ENCODE measurements around the gene MYO7A. TPM values are rescaled to one million over a fixed set of nuclear protein-coding genes. Genes with fewer than 3 reads are reported as not detected.

Gene MYO7A
- total and polyA plus RNA-seq, 2 of the 4 experiments (the other 2 are of a cell fraction): 0.02 TPM; not detected in 1

DNA sequence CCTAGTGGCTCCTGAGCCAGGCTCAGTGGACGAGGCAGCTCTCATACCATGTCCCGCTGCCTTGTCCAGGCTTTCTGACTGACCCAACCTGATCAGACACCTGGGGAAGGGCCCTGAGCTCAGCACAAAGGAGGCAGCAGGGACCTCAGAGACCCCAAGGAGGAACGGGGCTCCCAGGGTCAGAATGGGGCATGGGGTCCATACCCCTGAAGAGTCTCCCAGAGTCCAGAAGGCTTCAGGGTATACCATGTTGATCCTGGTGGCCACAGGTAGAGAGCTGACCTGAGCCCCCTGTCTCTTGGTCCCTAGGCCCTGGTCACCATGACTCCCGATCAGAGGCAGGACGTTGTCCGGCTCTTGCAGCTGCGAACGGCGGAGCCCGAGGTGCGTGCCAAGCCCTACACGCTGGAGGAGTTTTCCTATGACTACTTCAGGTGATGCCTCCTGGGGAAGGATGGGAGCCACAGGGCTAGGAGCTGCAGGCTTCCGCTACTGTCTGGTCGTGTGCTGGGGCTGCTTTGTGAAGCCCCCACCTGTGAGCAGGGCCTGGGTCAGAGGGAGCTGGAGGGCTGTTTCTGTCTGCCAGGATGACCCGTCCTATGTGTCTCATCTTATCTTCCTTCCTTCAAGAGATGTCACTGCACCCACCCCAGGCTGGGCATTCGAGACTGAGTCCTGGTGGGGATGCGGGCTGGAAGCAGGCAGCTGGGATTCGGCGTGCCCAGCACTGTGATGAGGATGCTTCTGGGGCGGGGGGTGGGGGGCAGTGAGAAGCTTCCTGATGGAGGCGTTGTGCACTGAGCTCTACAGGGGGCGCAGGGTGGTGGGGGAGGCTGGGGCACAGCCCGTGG, 74.2 kb downstream of the MYO7A start (continued):
- TF ChIP-seq, protein P1, sequence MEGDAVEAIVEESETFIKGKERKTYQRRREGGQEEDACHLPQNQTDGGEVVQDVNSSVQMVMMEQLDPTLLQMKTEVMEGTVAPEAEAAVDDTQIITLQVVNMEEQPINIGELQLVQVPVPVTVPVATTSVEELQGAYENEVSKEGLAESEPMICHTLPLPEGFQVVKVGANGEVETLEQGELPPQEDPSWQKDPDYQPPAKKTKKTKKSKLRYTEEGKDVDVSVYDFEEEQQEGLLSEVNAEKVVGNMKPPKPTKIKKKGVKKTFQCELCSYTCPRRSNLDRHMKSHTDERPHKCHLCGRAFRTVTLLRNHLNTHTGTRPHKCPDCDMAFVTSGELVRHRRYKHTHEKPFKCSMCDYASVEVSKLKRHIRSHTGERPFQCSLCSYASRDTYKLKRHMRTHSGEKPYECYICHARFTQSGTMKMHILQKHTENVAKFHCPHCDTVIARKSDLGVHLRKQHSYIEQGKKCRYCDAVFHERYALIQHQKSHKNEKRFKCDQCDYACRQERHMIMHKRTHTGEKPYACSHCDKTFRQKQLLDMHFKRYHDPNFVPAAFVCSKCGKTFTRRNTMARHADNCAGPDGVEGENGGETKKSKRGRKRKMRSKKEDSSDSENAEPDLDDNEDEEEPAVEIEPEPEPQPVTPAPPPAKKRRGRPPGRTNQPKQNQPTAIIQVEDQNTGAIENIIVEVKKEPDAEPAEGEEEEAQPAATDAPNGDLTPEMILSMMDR (conservative IDR thresholded peaks at IDR 0.05; ENCODE audit: low read depth, low read length): no peak
- no peak for TF ChIP-seq MAZ (IDR thresholded peaks at IDR 0.05; ENCODE audit: borderline replicate concordance, low read depth, low read length)
